GM18520 (cell line): ENCODE measurements around the gene COL6A1.
"Not testable (repeated sequence)": the region's sequence is repeated elsewhere in the genome, so short reads cannot be mapped to it uniquely, and the experiment has no call there.

ENCODE experiments used
- ATAC-seq: cut with Tn5 transposase; IDR thresholded peaks from one replicate; pipeline ENCODE4 v1.9.1; 2021; ENCODE audit not compliant: unreplicated experiment

COL6A1 gene

DNA sequence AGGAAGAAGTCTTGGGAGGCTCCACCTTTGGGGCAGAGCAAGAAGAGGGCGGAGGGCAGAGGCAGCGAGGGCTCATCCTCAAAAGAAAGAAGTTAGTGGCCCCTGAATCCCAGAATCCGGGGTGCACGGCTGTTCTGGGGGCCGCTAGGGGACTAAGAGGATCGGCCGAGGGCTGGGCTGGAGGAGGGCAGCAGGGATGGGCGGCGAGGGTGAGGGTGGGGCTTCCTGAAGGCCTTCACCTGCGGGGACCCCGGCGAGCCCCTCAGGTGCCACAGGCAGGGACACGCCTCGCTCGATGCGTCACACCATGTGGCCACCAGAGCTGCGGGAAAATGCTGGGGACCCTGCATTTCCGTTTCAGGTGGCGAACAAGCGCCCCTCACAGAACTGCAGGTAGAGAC, 23.9 kb downstream of the COL6A1 start:
- no peak for ATAC-seq

DNA sequence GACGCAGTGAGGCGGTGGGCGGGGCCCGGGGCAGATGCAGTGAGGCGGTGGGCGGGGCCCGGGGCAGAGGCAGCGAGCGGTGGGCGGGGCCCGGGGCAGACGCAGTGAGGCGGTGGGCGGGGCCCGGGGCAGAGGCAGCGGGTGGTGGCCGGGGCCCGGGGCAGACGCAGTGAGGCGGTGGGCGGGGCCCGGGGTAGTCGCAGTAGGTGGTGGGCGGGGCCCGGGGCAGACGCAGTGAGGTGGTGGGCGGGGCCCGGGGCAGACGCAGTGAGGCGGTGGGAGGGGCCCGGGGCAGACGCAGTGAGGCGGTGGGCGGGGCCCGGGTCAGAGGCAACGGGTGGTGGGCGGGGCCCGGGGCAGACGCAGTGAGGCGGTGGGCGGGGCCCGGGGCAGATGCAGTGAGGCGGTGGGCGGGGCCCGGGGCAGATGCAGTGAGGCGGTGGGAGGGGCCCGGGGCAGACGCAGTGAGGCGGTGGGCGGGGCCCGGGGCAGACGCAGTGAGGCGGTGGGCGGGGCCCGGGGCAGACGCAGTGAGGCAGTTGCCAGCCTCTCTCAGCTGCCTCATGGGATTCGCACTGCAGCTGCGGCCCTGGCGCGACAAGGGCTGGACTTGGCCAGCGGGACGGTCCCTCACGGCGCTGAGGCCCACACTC, 24.4 kb downstream of the COL6A1 start:
- ATAC-seq: not testable (repeated sequence)

DNA sequence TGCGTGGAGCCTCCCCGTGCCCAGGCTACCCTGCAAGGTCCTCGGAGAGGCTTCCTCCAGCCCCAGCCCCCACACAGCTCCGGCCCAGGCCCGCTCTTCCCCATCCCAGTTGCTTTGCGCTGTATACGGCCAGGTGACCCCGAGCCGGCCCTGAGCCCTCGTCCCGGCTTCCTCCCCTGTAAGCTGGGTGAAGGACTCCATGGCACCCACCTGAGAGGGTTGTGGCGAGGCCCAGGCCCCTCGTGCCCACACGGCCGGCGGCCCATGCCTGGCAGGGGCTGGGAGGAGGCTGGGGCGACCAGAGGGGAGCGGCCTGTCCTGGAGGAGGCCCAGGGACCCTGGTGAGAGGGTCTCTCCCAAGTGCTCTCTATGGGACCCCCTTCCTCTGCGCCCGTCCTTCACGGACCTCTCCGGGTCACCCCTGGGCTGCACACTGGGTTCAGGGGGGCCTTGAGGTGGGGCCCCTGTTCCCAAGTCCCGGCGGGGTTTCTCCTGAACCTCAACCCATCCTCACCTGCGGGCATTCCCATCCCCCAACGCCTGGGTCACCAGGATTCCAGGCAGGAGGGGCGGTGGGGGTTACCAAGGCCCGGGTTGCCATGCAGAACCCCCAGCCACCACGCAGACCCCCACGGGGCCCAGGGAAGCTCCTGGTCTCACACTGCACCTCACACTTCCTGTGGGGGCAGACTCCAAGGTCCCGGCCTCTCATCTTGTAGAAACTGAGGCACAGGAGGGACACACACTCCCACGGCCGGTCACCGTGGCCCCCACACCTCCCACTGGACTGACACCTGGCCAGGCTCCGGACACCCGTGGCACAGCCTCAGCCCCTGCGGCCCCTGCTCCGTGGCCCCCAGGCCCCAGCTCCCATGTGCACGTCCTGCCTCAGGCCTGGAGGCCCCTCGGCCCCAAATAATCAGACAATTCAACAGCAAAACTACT, 25.2 kb downstream of the COL6A1 start:
- no peak for ATAC-seq

DNA sequence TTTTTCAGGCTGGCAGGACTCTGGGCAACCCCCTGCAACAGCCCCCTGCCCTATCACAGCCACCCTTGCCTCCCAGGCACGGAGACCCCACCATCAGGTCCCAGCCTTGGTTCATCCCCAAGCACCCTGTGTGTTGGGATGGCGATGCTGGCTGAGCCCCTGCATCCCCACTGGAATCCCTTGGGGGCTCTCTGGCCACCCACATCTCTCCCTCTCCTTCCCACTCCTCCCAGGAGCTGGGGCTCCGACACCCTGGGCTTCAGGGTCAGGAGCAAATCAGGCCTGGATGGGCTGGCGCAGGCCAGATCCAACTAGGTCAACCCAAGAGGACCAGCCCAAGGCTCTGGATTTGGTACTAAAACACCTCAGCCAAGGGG, 25.9 kb downstream of the COL6A1 start:
- no peak for ATAC-seq

DNA sequence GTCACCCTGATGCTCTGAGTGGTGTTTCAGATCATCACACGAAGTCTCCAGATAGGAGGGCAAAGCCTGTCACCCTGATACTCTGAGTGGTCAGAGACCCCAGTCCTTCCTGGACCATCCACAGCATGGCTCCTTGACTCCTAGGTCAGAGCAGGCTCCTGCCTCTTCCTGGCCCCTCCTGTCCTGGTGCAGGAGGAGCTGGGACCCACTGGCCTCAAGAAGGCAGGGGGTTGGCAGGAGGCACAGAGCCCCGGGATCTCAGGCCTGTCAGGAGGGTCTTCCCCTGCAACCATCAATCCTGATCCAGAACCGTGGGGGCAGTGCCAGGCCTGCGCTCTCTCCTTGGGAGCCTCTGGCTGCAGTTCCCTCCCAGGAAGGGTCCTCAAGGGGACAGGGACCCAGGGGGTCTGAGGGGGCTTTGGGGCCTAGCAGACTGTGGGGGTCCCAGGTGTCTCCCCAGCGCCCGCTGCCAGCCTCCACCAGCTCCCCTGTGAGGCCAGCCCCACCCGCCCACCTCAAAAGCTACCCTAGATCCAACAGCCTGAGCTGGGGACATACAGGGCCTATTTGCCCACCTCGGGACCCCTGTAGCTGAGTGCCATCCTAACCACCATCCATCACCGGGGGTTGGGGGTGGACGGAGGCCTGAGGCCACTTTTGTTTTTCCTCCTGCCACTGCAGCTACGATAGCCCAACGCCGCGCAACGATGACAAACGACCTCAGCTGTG, 27.5 kb downstream of the COL6A1 start:
- ATAC-seq: no peak

DNA sequence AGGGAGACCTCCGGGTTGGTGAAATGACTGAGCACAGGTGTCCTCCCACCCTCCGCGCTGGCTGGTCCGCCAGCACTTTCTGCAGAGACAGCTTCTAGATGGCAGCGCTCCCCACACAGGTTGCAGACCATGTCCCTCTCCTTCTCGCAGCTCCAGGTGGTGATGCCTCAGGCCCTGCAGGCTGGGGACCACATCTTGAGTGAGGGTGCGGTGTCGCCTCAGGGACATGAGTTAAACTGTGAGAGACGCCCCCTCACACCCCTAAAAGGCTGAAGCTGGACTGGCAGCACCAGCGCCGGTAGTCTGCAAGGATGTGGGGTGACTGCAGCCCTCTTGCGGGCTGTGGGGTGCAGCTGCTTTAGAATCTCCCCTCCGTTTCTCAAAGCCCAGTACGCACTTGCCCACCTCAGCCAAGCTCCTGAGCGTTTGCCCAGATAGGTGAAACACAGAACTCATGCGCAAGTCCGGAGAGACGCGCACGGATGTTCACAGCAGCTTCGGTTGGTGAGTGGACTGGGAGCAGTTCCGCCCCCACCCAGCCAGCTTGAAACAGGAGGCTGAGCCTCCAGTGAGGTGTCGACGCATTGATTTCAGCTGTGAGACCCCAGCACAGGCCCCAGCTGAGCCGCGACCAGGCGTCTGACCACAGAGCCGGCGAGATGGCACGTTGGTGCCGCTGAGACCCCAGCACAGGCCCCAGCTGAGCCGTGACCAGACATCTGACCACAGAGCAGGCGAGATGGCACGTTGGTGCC, 28.6 kb downstream of the COL6A1 start:
- no peak for ATAC-seq

DNA sequence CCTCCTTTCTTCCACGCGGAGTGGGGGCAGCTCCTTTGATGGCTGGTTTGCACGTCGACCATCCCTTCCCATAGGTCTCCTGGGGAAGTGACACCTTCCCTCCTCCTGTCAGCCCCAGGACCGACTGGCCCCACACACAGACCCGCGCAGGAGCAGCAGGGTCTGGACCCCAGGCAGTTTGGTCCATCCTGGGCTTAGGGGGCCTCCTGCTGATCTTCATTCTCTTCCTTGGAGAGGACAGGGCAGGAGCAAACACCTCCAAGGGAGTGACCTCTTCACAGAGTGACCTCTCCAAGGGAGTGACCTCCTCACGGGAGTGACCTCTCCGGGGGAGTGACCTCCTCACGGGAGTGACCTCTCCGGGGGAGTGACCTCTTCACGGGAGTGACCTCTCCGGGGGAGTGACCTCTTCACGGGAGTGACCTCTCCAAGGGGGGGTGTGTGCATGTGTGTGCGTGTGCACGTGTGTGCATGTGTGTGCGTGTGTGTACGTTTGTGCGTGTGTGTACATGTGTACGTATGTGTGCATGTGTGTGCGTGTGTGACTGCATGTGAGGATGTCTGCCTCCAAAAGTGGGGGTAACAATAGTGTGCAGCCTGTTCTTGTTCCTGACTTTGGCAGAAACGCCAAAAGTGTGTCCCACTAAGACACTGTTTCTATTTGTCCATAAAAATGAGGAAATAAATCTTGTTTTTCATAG, 29.8 kb downstream of the COL6A1 start:
- ATAC-seq: no peak

DNA sequence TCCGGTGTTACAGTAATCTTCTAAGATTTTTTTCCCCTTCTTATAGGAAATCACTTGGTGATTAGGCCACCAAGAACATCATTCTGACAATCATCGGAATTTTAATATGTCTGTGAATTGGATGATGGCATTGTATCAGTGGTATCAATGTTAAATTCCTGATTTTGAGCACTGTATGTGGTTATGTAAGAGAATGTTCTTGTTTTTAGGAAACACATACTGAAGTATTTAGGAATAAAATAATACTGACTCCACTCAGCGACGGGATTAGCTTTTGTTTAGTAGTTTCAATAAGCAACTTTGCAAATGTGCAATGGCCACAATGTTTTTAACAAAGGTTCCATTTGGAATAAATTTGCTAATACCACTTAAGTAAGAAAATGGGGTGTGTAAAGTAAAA, 30.6 kb downstream of the COL6A1 start:
- ATAC-seq: no peak

- no peak for ATAC-seq
Measured at GRCh38 chr21:46014828-46015227, 33.3 kb downstream of the COL6A1 start.

DNA sequence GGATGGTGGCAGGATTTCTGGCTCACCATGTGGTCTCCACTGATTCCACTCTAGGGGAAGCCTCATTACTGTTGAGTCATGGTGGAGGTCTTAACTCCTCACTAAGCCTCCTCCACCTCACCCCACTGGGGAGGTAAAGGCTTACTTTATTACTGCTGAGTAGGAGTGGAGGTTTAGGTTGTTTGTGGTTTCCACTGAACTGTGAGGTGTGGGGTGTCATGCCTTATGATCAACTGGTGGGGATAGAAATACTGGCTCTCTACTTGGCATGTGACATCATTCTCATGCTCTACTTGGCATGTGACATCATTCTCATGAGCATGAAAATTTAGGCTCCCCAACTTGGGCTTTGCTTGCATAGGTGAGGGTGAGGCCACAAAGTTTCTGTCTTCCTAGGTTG, 35.6 kb downstream of the COL6A1 start:
- ATAC-seq: no peak

GRCh38 chr21:46017695-46018094, 36.1 kb downstream of the COL6A1 start:
- no peak for ATAC-seq

DNA sequence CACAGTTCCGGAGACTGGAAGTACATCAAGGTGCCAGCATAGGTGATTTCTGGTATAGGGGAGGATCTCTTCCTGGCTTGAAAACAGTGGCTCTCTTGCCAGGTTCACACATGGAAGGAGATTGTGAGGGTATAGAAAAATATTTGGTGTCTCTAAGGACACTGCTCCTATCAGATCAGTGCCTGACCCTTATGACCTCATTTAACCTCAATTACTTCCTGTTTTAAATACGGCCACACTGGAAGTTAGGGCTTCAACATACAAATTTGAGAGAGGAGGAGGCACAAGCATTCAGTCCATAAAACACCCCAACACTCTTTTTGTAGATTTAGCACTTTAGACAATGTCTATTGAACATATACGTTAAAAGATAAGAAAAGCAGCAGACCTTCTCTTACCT, 37.0 kb downstream of the COL6A1 start:
- no peak for ATAC-seq

- no peak for ATAC-seq
Measured at GRCh38 chr21:46020581-46020980, 39.0 kb downstream of the COL6A1 start.

DNA sequence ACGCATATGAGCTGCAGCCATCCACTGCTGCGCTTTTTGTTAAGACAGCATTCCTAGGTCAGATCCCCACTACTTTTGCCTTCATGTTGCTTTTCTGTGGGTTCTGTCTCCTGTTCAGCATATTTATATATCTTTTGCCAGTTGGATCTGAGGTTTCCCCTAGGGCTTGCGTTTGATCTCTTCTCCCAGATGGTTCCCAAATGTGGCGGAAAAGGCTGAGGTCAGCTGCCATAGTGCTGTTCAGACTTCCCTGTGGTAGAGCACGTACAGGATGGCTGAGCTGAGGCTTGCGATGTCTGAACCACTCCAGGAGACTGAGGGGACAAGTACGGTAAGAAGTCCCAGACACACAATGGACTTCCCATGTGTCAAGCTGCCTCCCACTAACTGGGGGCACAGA, 39.8 kb downstream of the COL6A1 start:
- no peak for ATAC-seq

GRCh38 chr21:46021978-46022544, 40.5 kb downstream of the COL6A1 start:
- ATAC-seq: no peak

DNA sequence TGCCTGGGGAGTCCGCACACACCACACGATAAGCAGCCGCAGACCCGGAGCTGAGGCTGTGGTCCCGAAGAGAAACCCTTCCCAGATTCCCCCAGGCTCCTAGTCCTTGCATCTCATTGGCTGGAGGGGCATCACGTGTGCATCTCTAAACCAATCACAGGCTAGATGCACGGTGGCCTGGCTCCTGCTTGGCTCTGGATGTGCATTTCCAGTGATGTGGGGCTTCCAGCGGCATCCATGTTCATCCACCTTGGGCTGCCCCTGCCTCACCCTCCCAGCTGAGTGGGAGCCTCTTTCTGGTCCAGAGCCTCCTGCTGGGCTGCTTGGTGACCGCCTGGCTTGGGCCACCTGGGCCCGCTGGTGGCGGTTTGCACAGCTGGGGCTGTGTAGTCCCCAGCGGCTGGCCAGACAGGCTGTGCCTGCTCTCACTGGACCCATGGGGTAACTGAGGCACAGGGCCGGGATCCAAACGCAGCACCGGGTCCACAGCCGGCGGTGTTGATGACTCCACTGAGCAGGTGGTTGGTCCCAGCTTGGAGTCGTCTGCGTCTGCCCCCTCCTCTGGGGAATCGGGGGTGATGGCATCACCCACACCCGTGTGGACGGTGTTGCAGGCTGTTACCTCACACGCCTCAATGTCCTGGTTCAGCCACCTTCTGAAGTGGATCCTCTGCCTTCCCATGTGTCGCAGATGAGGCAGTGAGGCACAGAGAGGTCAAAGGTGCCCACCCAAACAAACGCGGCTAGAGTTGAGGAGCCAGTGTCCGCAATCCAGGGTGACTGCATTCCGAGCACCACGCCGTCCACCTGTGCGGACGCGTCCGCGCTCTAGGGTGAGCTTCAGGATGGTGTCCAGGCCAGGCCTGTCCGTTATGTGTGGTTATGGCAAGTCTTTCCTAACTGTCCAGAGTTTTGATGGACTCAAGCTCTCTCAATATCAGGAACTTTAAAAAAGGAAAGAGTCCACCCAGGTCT, 41.3 kb downstream of the COL6A1 start:
- ATAC-seq: no peak

DNA sequence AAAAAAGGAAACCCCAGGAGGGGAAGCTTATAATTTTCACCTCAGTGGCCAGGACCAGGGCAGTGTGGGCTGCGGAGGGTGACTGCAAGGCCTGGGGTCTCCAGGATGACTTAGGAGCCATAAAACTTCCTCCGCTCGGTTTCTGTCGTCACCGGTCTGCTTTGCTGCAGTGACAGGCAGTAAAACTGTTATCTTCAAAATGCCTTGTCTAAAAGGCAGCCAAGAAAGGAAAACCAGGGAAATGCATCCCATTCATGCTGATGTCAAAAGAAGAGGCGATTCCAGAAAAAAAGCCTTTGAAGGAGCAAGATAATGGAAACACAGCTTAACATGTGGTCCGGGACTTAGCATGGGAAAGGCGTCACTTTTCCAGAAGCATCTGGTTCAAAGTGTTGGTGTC, 42.0 kb downstream of the COL6A1 start:
- ATAC-seq: no peak

DNA sequence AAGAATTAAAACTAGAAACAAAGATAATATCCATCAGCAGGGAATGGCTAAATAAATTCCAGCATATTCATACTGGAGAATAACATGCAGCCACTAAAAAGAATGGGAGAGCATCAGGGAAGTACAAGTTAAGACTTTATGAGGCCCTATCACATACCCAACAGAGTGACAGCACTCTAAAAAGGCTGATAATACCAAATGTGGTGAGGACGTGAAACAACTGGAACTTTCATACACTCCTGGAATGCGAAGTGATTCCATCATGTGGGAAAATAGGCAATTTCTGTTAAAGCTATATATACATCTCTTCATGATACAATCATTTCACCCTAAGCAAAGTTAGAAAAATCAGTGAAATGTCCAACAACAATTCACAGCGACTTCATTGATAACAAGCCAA, 42.6 kb downstream of the COL6A1 start:
- ATAC-seq: no peak
